NCI-H82 treated with DMSO at 0.1 percent for 48 hours (cell line): ENCODE measurements around the gene HEATR5A.
"Not testable (repeated sequence)": the region's sequence is repeated elsewhere in the genome, so short reads cannot be mapped to it uniquely, and the experiment has no call there.

Source experiments
- DNase-seq: peaks from one replicate; lab custom pipeline; 2025; ENCODE audit not compliant: unreplicated experiment; lab: John Stamatoyannopoulos, UW

Gene HEATR5A

DNA sequence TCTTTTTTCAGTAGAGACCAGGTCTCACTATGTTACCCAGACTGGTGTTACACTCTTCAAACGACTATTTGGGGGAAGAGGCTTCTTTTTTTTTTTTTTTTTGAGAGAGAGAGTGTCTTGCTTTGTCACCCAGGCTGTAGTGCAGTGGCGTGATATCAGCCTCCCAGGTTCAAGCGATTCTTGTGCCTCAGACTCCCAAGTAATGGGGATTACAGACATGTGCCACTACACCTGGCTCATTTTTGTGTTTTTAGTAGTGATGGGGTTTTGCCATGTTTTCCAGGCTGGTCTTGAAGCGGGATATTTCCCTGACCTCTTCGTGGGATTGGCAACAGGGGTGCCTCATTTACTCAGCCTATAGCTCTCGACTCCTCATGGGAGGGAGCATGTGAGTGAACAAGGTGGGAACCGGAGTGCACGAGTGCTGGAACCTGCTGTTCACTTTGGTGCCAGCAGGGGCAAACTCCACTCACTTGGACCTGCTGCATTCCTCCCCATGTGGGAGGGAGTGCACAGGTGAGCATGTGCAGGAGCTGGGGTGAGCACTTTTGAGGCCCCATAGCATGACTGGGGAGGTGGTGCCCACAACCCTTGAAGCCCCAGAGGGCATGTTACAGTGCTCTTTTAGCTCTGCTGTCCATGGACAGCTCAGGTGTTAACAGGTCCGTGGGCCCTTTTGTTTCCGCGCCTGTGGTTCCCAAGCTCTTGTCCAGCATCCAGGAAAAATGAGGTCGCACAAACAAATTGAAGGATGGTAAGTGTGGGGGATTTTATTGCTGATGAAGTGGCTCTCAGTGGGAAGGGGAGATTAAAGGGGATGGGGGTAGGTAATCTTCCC lies 133.7 kb downstream of the HEATR5A start:
- DNase-seq, result no peak

DNA sequence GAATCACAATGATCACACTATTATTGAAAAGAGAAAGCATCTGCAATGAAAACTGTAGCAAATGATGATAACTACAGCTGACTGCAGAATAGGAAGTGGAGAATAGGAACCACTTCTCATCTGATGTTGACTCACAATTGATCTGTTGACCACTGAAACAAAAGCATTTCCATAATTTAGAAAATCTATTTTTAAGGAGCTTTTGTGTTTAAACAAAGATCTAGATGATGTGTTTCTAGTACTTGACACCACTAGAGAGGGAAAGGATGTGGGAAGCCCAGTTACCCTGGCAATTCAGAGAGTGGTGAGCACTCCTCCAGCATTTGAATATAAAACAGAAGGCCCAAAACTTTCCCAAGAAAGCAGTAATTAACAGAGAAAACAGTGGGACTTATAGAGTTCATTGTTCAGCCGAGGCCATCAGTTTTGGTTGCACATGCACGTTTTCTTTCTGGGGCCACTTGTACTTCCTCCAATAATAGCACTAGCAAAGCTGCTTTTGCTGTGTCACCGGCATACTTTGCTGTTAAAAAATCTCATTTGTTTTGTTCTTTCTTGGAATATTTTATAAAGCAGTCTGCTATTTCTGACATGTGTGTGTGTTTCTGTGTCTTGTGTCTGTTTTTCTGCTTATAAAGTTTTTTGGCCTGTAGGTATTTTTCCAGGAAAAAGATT lies 136.6 kb downstream of the HEATR5A start:
- no peak for DNase-seq

DNA sequence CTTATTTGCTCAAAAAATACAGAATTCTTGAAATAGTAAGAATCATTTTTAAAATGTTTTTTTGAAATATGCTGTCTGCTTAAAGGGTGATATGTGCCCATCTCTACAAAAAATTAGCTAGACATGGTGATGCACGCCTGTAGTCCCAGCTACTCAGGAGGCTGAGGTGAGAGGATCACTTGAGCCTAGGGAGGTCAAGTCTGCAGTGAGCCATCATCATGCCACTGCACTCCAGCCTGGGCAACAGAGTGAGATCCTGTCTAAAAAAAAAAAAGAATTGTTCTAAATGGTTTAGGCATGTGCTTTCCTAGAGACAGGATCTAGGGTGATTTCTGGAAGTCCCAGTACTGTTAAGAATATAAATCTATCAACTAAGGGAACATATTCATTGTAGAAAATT lies 137.2 kb downstream of the HEATR5A start:
- no peak for DNase-seq

DNA sequence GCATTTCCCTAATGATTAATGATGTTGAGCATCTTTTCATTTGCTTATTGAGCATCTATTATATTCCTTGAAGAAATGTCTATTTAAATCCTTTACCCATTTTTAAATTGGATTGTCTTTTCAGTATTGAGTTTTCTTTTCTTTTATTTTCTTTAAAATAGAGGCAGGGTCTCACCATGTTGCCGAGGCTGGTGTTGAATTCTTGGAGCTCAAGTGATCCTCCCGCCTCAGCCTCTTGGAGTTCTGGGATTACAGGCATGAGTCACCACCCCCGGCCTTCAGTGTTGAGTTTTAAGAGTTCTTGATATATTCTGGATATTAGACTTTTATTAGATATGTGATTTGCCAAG lies 139.5 kb downstream of the HEATR5A start:
- no peak for DNase-seq

DNA sequence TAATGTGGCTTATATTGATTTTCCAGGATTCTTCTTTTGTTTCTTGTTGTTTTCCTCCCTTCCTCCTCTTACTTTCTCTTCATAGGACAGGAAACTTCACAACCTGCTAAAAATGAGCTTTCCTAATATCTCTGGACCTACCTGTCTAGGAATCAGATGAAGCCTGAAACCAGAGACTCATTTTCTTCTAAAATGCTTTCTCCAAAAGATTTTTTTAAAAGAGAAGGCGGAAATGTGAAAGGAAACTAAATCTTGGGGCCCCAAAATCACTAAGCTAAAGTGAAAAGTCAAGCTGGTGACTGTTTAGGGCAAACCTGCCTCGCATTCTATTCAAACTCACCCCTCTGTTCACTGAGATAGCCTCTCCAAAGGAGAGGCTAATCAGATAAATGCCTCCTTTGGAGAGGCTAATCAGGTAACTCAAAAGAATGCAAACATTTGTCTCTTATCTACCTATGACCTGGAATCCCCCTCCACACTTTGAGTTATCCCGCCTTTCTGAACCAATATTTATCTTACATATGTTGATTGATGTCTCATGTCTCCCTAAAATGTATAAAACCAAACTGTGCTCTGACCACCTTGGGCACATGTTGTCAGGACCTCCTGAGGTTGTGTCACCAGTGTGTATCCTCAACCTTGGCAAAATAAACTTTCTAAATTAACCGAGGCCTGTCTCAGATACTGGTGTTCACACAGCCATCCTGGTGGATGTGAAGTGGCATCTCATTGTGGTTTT lies 140.0 kb downstream of the HEATR5A start:
- DNase-seq, result no peak

DNA sequence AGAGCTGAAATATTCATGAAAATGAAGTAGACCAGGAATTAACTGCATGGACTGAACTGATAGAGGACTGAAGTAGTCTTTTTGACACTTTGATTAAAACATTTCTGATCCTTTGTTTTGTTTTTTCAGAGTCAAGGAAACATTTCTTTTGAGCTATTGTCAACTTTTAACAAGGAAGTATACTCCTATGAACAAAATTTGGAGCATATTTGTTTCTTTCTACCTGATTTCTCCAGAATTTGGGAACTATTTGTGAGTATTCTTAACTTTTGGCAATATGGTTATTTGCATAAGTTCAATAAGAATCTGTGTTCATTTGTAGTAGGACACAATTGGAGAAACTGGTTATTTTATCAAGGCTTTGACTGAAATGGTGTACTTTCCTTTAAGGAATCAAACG lies 141.5 kb downstream of the HEATR5A start:
- DNase-seq, result no peak

DNA sequence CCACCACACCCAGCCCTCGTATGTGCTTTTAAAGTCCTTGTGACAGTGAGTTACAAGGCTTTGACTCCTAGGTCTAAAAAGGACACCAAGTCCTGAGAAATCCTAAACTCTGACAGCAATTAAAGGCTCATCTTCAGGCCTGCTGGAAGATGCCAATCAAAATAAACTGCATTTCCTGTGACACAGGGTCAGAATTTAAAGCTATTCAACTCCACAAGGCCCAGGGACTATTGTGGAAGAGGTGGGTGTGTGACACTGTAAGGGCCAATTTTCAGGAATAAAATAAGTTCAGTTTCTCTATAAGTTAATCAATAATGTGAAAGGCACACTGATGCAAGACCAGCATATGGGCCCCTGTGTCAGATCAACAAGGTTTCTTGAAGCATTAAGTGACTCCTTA lies 143.3 kb downstream of the HEATR5A start:
- DNase-seq, result no peak

DNA sequence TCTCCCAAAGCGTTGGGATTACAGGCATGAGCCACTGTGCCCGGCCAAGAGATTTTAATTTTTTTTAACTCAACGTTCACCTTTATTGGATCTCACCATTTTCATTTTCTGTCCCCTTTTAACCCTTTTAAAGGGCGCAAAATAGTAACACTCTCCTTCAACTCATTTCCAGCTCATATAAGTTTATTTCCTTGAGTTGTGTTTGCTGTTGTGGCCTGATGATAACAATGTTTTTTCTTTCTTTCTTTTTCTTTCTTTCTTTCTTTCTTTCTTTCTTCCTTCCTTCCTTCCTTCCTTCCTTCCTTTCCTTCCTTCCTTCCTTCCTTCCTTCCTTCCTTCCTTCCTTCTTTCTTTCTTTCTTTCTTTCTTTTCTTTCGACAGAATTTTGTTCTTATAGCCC lies 143.9 kb downstream of the HEATR5A start:
- not testable (repeated sequence) for DNase-seq

DNA sequence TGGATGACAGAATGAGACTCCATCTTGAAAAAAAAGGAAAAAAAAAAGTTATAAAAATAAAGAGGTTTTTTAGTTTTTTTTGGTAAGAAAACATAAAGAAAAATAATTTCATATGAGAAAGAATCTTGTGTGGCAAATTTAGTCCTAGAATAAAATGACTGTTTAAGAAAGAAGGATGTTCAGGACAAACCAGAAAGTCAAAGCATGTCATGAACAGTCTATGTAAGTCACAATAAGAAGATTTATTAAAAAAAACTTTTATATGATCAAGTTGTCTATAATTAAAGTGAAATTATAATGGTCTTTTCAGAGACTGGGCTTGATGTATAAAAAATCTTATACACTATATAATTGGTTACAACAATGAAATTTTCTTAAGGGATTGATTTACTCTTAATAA lies 144.6 kb downstream of the HEATR5A start:
- DNase-seq, result no peak

DNA sequence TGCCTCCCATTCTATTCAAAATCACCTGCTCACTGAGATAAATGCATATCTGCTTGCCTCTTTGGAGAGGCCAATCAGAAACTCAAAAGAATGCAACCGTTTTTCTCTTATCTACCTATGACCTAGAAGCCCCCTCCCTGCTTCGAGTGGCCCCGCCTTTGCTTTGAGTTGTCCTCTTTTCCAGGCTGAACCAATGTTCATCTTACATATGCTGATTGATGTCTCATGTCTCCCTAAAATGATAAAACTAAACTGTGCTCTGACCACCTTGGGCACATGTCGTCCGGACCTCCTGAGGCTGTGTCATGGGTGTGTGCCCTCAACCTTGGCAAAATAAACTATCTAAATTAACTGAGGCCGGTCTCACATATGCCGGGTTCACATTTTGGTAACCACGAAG lies 148.7 kb downstream of the HEATR5A start:
- DNase-seq, result no peak

DNA sequence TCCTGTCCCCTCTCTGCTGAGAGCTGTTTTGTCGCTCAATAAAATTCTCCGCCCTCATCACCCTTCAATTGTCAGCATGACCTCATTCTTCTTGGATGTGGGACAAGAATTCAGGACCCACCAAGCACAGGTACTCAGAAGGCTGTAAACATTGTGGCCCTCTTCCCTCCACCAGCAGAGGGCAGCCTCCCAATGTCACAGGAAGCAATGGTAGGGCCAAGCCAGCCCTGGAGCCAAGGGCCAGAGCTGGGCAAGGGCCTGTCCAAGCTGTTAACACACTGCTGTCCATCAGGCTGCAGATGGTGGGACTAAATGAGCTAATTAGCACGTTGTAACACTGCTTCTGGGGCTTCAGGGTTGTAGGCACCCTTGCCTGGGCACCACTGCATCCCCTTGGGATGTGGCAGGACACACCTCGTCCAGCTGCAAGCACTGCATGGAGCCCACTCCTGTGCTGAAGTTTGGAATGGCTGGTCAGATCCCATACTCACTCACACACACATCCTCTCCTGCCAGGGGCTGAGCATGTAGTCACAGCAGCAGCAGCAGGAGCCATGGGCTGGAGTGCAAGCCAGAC lies 150.1 kb downstream of the HEATR5A start:
- no peak for DNase-seq

DNA sequence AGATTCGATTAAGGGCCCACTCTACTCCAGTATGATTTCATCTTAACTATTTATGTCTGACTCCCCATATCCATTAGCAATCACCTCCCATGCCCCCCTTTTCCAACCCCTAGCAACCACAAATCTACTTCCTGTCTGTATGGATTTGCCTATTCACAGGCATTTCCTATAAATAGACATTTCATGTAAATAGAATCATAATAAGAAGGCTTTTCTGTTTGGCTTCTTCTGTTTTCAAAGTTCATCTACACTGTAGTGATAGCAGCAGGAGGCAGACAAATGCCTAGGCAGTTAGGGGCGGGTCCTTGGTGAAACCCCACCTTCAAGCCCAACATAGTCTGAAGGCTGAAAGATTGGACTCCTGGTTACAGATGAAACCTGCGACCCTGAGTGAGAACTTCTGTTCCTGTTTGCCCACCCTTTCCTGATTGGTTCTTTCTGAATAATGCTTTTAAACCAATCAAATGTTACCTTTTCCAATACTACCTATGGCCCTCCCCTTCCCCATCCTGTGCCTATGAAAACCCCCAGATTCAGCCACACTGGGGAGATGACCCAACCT lies 150.6 kb downstream of the HEATR5A start:
- DNase-seq, result no peak

DNA sequence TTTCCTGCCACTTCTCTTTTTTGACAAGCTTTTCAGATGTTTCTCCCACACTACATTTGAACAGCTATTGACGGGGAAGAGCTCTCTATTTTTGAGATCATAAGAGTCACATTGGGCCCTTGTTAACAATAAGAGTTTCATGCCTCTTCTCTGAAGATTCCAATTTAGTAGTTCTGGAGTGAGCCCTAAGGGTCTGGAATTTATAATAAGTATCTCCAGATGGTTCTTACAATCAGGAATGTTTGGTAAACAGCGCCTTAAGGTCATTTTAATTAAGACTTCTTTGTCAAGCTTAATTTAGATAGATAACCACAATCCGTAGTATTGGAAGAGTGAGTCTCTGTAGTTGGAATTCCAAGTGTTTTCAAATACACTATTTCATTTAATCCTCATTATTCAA lies 152.1 kb downstream of the HEATR5A start:
- DNase-seq, result no peak

DNA sequence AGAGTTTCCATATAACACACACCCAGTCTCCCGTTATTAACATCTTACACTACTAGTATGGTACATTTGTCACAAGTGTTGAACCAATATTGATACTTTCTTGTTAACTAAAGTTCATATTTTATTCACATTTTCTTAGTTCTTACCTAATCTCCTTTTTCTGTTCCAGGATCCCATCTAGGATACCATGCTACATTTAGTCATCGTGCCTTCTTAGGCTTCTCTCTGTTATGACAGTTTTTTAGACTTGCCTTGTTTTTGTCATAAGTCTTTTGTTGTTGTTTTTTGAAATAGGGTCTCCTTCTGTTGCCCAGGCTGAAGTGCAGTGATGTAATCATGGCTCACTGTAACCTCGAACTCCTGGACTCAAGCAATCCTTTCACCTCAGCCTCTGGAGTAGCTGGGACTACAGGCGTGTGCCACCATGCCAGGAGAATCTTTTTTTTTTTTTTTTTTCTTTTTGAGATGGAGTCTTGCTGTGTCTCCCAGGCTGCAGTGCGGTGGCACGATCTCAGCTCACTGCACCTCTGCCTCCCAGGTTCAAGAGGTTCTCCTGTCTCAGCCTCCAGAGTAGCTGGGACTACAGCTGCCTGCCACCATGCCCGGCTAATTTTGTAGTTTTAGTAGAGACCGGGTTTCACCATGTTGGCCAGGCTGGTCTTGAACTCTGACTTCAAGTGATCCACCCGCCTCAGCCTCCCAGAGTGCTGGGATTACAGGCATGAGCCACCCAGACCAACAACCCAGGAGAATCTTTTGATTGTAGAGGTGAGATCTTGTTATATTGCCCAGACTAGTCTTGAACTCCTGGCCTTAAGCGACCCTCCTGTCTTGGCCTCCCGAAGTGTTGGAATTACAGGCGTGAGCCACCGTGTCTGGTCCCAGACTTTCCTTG lies 153.7 kb downstream of the HEATR5A start:
- no peak for DNase-seq

DNA sequence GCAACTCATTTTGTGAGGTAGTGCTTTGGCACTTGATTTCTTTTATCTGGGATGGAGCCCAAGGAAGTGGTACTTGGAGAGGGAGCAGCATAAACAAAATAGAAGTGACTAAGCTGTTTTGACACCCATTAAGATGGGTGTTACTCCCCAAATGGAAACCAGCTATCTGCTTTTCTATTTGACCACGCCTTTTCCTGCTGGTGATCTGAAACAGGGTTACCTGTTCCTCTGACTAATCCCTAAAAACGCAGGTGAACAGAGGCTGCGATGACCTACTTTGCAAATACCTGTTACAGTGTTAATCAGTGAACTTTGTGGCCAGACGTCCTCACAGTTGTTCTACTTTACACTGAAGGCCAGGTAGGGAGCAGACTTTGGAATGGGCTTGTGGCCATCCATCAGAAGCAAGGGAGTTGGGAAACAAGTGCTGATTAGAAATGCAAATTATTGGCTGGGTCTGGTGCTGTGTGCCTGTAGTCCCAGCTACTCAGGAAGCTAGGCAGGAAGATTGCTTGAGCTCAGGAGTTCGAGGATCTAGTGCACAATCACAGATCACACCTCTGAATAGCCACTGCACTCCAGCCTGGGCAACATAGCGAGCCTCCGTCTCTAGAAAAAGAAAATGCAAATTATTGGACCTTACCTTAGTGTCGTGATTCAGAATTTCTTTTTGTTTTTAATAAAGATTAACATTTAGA lies 154.5 kb downstream of the HEATR5A start:
- DNase-seq, result no peak

DNA sequence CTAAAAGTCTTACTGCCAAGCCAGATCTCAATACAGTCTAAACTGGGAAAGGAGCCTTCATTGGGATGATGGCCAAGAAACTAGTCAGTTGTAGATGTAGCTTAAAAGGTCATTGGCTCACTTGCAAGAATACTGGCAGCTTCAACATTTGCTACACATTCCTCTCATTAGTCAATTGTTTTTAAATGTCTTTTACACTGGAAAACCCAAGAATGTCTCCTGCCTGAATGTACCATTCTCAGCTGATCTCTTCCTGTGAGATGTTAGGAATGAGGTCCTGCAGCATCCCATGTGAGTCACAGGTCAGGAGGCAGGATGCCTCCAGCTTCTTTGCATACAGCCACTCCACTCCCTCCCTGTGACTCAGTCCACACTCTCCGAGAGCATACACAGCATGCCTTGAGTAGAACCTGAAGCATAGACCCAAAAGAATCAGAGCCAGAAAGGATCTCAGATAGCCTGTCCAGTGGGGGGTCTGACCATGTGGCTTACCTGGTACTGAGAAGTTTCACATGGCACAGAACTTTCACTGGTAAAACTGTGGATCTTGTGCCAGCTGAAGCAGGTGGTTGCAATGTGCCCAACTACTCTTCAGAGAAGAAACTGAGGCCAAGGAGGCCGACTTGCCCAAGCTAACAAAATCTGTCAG lies 156.7 kb downstream of the HEATR5A start:
- DNase-seq, result no peak

DNA sequence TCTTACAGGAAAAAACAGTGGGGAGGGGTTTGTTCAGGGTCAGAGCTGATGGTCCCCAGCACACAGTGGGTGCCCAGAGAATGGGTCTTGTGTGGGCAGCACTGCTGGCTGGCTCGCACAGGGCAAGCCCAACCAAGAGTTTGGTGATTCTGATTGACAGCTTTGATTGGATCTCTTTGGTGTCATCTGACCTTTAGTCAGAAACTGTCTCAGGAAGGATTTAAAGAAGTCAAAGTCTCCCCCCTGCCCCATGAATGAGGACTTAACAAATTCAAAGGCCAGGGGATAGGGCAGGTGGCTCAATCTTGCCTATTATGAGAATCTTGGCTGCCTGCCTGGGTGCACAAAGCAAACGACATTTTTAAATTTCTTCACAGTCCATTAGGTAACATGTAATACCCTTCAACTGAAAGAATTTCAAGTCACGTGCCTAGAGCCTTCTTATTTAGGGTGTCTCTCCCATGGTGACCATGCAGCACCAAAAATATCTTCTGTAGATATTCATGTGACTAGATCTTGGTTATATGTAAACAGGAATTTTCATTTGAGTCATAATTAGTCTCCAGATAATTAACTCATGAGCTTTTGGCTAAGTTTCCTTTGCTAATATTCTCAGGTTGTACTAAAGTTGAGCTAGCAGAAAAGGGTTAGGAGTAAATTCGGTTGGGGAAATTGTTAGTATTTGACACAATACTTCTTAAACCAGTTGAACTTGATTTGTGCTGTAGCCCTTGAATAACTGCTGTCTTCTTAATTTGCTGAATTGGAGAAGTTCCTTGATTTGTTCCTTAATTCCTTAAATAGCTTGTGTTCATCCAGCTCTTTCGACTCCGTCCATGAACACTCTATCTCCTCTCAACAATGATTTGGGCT lies 158.3 kb downstream of the HEATR5A start:
- DNase-seq, result no peak

DNA sequence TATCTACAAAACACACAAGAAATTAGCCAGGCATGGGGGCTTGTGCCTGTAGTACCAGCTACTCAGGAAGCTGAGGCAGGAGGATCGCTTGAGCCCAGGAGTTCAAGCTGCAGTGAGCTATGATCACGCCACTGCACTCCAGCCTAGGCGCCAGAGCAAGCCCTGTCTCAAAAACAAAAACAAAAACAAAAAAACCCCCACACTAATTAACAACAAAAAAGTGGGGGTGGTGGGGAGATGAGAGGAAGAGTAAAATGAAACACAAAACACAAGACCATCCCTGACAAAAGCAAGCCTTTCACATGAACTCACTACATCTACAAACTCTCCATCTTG lies 158.9 kb downstream of the HEATR5A start:
- DNase-seq, result no peak
